HepG2 (cell line): ENCODE results near the gene ZBED1. TPM values are rescaled to one million over a fixed set of nuclear protein-coding genes. Genes with fewer than 3 reads are reported as not detected.
A peak's percentile ranks its signal among the peaks of the same experiment; 100 is the strongest.

Source experiments
- ARID4A ChIP-seq: sonication (generic); formaldehyde crosslinking; IDR thresholded peaks from 2 replicates; pipeline ENCODE4 v1.5.0; 2020; ENCODE audit warnings: mild to moderate bottlenecking, missing genetic modification reagents, borderline replicate concordance
- FOXA1 ChIP-seq, 2 experiments: fragments of 450-650 bp in 1 of 2; sonication (generic) in 1 of 2; formaldehyde crosslinking in 1 of 2; IDR thresholded peaks; 2 replicates each; pipeline versions ENCODE4 v1.4.0 to v1.6.1; 2016 to 2020; ENCODE audit warnings: missing genetic modification reagents in 1 of 2
- GZF1 ChIP-seq: sonication (generic); formaldehyde crosslinking; IDR thresholded peaks from 2 replicates; pipeline ENCODE4 v1.5.1; 2020; ENCODE audit warnings: mild to moderate bottlenecking, missing genetic modification reagents
- HOXD1 ChIP-seq: sonication (generic); formaldehyde crosslinking; IDR thresholded peaks from 2 replicates; pipeline ENCODE4 v1.5.0; 2020; ENCODE audit warnings: missing genetic modification reagents
- MTA3 ChIP-seq: sonication (generic); formaldehyde crosslinking; IDR thresholded peaks from 2 replicates; pipeline ENCODE4 v1.4.0; 2020; ENCODE audit warnings: missing genetic modification reagents
- NFE2 ChIP-seq: sonication (generic); formaldehyde crosslinking; IDR thresholded peaks from 2 replicates; pipeline ENCODE4 v1.4.0; 2020; ENCODE audit warnings: missing genetic modification reagents
- NR2F6 ChIP-seq, 2 experiments: IDR thresholded peaks; 2 replicates each; pipeline ENCODE4 v1.6.1; 2016; ENCODE audit warnings: antibody characterized with exemption in 1 of 2, mild to moderate bottlenecking in 1 of 2
- ZBED4 ChIP-seq: sonication (generic); formaldehyde crosslinking; IDR thresholded peaks from 2 replicates; pipeline ENCODE4 v1.4.0; 2020; ENCODE audit warnings: missing genetic modification reagents, borderline replicate concordance
- ZBTB7A ChIP-seq: sonication (generic); formaldehyde crosslinking; IDR thresholded peaks from 2 replicates; pipeline ENCODE4 v1.8.0; 2022; ENCODE audit warnings: mild to moderate bottlenecking, missing genetic modification reagents
- ZFP36 ChIP-seq: fragments of 150-350 bp; IDR thresholded peaks from 2 replicates; pipeline ENCODE4 v1.6.1; 2018; ENCODE audit warnings: borderline replicate concordance, low read length, low read depth; ENCODE audit not compliant: partially characterized antibody
- ZNF232 ChIP-seq: sonication (generic); formaldehyde crosslinking; IDR thresholded peaks from 2 replicates; pipeline ENCODE4 v1.4.0; 2020; ENCODE audit warnings: missing genetic modification reagents, borderline replicate concordance
- ZNF234 ChIP-seq: sonication (generic); formaldehyde crosslinking; conservative IDR thresholded peaks from 2 replicates; pipeline ENCODE4 v1.5.1; 2020; ENCODE audit warnings: mild to moderate bottlenecking, missing genetic modification reagents
- ZNF350 ChIP-seq: sonication (generic); formaldehyde crosslinking; IDR thresholded peaks from 2 replicates; pipeline ENCODE4 v1.4.0; 2020; ENCODE audit warnings: mild to moderate bottlenecking, low read depth, missing genetic modification reagents, borderline replicate concordance
- ZNF441 ChIP-seq: sonication (generic); formaldehyde crosslinking; IDR thresholded peaks from 2 replicates; pipeline ENCODE4 v1.7.0; 2021; ENCODE audit warnings: missing genetic modification reagents, borderline replicate concordance
- ZNF775 ChIP-seq: sonication (generic); formaldehyde crosslinking; IDR thresholded peaks from 2 replicates; pipeline ENCODE4 v1.4.0; 2020; ENCODE audit warnings: missing genetic modification reagents, mild to moderate bottlenecking, moderate library complexity, borderline replicate concordance
- ZNF891 ChIP-seq: sonication (generic); formaldehyde crosslinking; IDR thresholded peaks from 2 replicates; pipeline ENCODE4 v1.5.0; 2020; ENCODE audit warnings: mild to moderate bottlenecking, missing genetic modification reagents
- polyA plus RNA-seq, 8 experiments: library from polyadenylated mRNA; depleted of rRNA in 3 of 8; stranded (reverse) in 7 of 8; unstranded in 1 of 8; fragments of >200 nt; fragmentation: Illumina TruSeq in 4 of 8; extraction: Trizol in 4 of 8; gene quantifications; 2 replicates each; pipeline versions ENCODE4 v1.2.1 to v1.2.3, GENCODE V29; 2011 to 2016; ENCODE audit warnings: low read depth in 4 of 8, missing spikeins in 1 of 8, mixed read lengths in 1 of 8; ENCODE audit not compliant: insufficient read depth in 1 of 8
- total RNA-seq, 5 experiments: library from RNA; depleted of rRNA; stranded (reverse); fragments of >200 nt; fragmentation: Illumina TruSeq; extraction: Trizol; gene quantifications; 2 replicates each; pipeline ENCODE4 v1.2.3, GENCODE V29; 2016; ENCODE audit warnings: low read depth in 1 of 5
- TF ChIP-seq, protein P1 (sequence below): sonication (generic); formaldehyde crosslinking; IDR thresholded peaks from 2 replicates; pipeline ENCODE4 v1.9.0; 2021; ENCODE audit warnings: missing genetic modification reagents, mild to moderate bottlenecking, borderline replicate concordance

ZBED1 gene
- total and polyA plus RNA-seq, 2 of the 13 experiments (the other 11 are each of a cell fraction or from before 2014, with no cell fraction given), result 20.0 to 29.8 TPM

DNA sequence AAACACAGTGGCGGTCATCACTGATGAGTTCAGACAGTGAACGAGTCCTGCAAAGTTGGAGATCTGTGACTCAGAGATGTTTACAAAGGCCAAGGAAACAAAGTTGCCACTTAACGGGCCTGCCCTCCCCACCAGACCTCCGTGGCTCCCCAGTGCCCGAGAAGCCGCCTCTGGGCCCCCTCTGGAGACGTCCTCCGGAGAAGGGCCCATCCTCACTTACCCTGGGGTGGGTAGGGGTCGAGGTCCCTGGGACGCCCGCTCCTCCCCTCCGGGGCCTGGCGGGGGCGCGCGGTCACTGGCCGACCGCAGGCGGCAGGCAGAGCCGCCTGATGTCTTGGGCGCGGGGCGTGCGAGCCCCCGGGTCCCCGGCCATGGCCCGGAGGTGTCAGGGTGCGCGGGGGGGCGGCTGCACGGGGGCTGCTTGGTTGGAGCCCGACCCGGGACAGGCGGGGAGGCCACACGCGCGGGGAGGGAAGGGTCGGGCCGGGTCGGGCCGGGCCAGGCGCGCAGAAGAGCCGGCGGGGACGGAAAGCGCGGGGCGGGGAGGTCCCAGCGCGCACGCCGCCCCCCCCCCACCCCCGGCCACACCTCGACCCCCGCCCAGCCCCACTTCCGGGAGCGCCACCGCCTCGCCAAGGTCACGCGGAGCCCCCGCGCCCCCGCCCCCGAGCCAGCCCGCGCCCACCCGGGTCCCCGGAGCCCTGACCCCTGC is 529 bp downstream of the ZBED1 start (continued):
- TF ChIP-seq, protein P1, sequence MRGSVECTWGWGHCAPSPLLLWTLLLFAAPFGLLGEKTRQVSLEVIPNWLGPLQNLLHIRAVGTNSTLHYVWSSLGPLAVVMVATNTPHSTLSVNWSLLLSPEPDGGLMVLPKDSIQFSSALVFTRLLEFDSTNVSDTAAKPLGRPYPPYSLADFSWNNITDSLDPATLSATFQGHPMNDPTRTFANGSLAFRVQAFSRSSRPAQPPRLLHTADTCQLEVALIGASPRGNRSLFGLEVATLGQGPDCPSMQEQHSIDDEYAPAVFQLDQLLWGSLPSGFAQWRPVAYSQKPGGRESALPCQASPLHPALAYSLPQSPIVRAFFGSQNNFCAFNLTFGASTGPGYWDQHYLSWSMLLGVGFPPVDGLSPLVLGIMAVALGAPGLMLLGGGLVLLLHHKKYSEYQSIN (CRISPR knock-in tag), result no peak
- TF ChIP-seq ZBED4 (peak; percentile 61; the same call in 1 of the 2 replicates), ZNF232 (CRISPR knock-in tag) (no peak), ZNF234 (CRISPR knock-in tag) (0 out of 2 replicates have a peak, but pooled peaks have one; percentile 42), HOXD1 (0 out of 2 replicates have a peak, but pooled peaks have one; percentile 16), FOXA1 (IDR thresholded peaks at IDR 0.05) (no peak), FOXA1 (CRISPR knock-in tag; IDR thresholded peaks at IDR 0.05) (no peak), ZNF441 (CRISPR knock-in tag) (0 out of 2 replicates have a peak, but pooled peaks have one; percentile 5), ZNF350 (CRISPR knock-in tag) (no peak), ARID4A (CRISPR knock-in tag) (peak; percentile 46; the same call in 1 of the 2 replicates), NR2F6 (IDR thresholded peaks at IDR 0.05) (no peak), NR2F6 (CRISPR knock-in tag; IDR thresholded peaks at IDR 0.05) (no peak), ZNF891 (CRISPR knock-in tag) (0 out of 2 replicates have a peak, but pooled peaks have one; percentile 29), ZBTB7A (CRISPR knock-in tag) (peak; percentile 70; the same call in 1 of the 2 replicates), MTA3 (CRISPR knock-in tag) (no peak), ZFP36 (peak; percentile 30), GZF1 (CRISPR knock-in tag) (no peak), NFE2 (CRISPR knock-in tag) (no peak), ZNF775 (CRISPR knock-in tag) (no peak)
